AG04449 (cell line): Measurements from ENCODE around the gene BCKDHB.
A peak's percentile ranks its signal among the peaks of the same experiment; 100 is the strongest.

ENCODE experiments used
- CTCF ChIA-PET: fragments of 350-600 bp; formaldehyde crosslinking; extraction: SDS; loops from one replicate; lab custom pipeline; 2021; ENCODE audit warnings: antibody characterized with exemption; lab: Yijun Ruan, JAX
- POLR2A ChIA-PET: fragments of 400-600, 350-600 bp; formaldehyde crosslinking; extraction: SDS; loops from one replicate; lab custom pipeline; 2020; ENCODE audit warnings: antibody characterized with exemption, inconsistent platforms; lab: Yijun Ruan, JAX
- DNase-seq: peaks from one replicate; pipeline ENCODE4 v3.0.0-alpha.2; 2010; ENCODE audit warnings: low read depth, low spot score
- H3K4me3 ChIP-seq: 2 replicates; pipeline ENCODE4 v1.5.1; 2011; ENCODE audit warnings: low read depth, mild to moderate bottlenecking, control low read depth, low read length
- CTCF ChIP-seq: IDR thresholded peaks from one replicate; pipeline ENCODE4 v1.5.1; 2011; ENCODE audit warnings: mild to moderate bottlenecking, moderate library complexity, low read length, control low read depth, inconsistent platforms; ENCODE audit not compliant: insufficient read depth; ENCODE audit errors: missing control alignments

BCKDHB gene

GRCh38 chr6:80170433-80170832 lies 64.0 kb downstream of the BCKDHB start:
- no peak for DNase-seq
- TF ChIP-seq CTCF: no peak
- ChIA-PET POLR2A (no interaction called here), CTCF (interaction anchor here (1.2 kb wide), 1 partner anchor 221 kb away, joined by 3 read pairs; no protein-coding TSS in a partner anchor)
- no peak overlapping the region for H3K4me3 ChIP-seq

GRCh38 chr6:80173411-80173810 lies 66.9 kb downstream of the BCKDHB start:
- ChIA-PET CTCF (interaction anchor here (1.2 kb wide), 1 partner anchor 14 kb away, joined by 3 read pairs; no protein-coding TSS in a partner anchor), POLR2A (no interaction called here)
- no peak for TF ChIP-seq CTCF
- no peak overlapping the region for H3K4me3 ChIP-seq
- no peak for DNase-seq

DNA sequence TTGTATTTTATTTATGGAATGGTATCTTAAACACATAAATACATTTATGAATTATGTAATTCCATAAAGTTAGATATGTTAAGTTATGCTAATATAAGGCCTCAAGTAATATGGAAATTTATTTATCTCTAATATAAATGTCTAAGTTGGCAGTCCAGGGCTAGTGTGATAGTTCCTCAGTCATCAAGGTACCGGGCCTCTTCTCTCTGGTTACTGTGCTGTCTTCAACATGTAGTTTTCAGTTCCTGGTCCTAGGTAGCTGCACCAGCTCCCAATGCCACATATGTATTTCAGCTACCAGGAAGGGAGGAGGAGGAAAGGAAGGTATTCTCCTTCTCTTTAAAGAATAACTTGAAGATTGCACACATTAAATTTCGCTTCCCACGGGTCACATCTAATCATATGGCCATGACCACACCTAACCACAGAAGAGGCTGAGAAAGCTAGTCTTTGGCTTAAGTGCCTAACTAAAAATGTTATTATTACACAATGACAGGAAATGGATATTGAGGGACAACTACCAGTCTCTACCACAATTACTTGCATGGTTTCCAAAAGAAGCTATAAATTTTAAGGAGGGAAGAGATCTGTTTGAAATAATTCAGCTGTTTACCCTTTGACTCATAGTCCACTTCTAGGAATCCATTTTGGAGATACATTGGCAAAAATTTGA lies 68.6 kb downstream of the BCKDHB start:
- no peak overlapping the region for H3K4me3 ChIP-seq
- TF ChIP-seq CTCF: no peak
- peak; percentile 69 for DNase-seq
- ChIA-PET POLR2A (interaction anchor here (0.7 to 1.1 kb wide), 2 partner anchors 250 to 1178 kb away, joined by 3 to 4 read pairs; no protein-coding TSS in a partner anchor), CTCF (interaction anchor here (0.6 to 0.9 kb wide), 2 partner anchors 39 to 42 kb away, joined by 3 to 4 read pairs; no protein-coding TSS in a partner anchor)

GRCh38 chr6:80179695-80180094 lies 73.2 kb downstream of the BCKDHB start:
- DNase-seq: no peak
- H3K4me3 ChIP-seq: no peak overlapping the region
- POLR2A ChIA-PET: no interaction called here
- no peak for TF ChIP-seq CTCF
- CTCF ChIA-PET: no interaction called here

- POLR2A ChIA-PET: no interaction called here
Observed at GRCh38 chr6:80181352-80182081, 75.0 kb downstream of the BCKDHB start.

More at GRCh38 chr6:80181352-80182081, 75.0 kb downstream of the BCKDHB start:
- no peak overlapping the region for H3K4me3 ChIP-seq
- DNase-seq: no peak
- CTCF ChIA-PET: interaction anchor here (0.6 kb wide), 1 partner anchor 1790 kb away, joined by 3 read pairs; no protein-coding TSS in a partner anchor
- TF ChIP-seq CTCF: no peak
